GM20431 (cell line): ENCODE measurements around the gene CDH19.

Experiments
- in situ Hi-C: fragments of 300-500 bp; cut with MseI, MboI; formaldehyde crosslinking; loops from one replicate; pipeline ENCODE4 v1.15.0; 2020; ENCODE audit warnings: low sequenced_read_pairs; ENCODE audit not compliant: unreplicated experiment

Gene CDH19

GRCh38 chr18:66566616-66567015 lies 37.3 kb downstream of the CDH19 start:
- in situ Hi-C loops, result no loop called here

- in situ Hi-C loops, result no loop called here
Observed at GRCh38 chr18:66564236-66564635, 39.7 kb downstream of the CDH19 start.

GRCh38 chr18:66562279-66562678 lies 41.6 kb downstream of the CDH19 start:
- in situ Hi-C loops, result no loop called here

GRCh38 chr18:66560094-66560493 lies 43.8 kb downstream of the CDH19 start:
- in situ Hi-C loops, result no loop called here

GRCh38 chr18:66558773-66559172 lies 45.1 kb downstream of the CDH19 start:
- in situ Hi-C loops, result no loop called here

GRCh38 chr18:66557091-66557490 lies 46.8 kb downstream of the CDH19 start:
- in situ Hi-C loops, result no loop called here

- in situ Hi-C loops, result no loop called here
Observed at GRCh38 chr18:66555585-66555984, 48.3 kb downstream of the CDH19 start.

- in situ Hi-C loops, result no loop called here
Observed at GRCh38 chr18:66553824-66554223, 50.1 kb downstream of the CDH19 start.

GRCh38 chr18:66550366-66550765 lies 53.5 kb downstream of the CDH19 start:
- in situ Hi-C loops, result no loop called here

- in situ Hi-C loops, result no loop called here
Observed at GRCh38 chr18:66548747-66549146, 55.1 kb downstream of the CDH19 start.

GRCh38 chr18:66534110-66534509 lies 69.8 kb downstream of the CDH19 start:
- in situ Hi-C loops, result no loop called here

GRCh38 chr18:66533693-66534092 lies 70.2 kb downstream of the CDH19 start:
- in situ Hi-C loops, result no loop called here

GRCh38 chr18:66523219-66523991 lies 80.5 kb downstream of the CDH19 start:
- in situ Hi-C loops, result no loop called here

- in situ Hi-C loops, result no loop called here
Observed at GRCh38 chr18:66513996-66514395, 89.9 kb downstream of the CDH19 start.

GRCh38 chr18:66511792-66512191 lies 92.1 kb downstream of the CDH19 start:
- in situ Hi-C loops, result no loop called here

GRCh38 chr18:66511289-66511688 lies 92.6 kb downstream of the CDH19 start:
- in situ Hi-C loops, result no loop called here

- in situ Hi-C loops, result no loop called here
Observed at GRCh38 chr18:66510357-66511045, 93.4 kb downstream of the CDH19 start.

- in situ Hi-C loops, result no loop called here
Observed at GRCh38 chr18:66508937-66509336, 95.0 kb downstream of the CDH19 start.

- in situ Hi-C loops, result no loop called here
Observed at GRCh38 chr18:66506178-66506577, 97.7 kb downstream of the CDH19 start.

GRCh38 chr18:66497351-66497750 lies 106.5 kb downstream of the CDH19 start:
- in situ Hi-C loops, result no loop called here

- in situ Hi-C loops, result no loop called here
Observed at GRCh38 chr18:66495844-66496243, 108.0 kb downstream of the CDH19 start.

- in situ Hi-C loops, result no loop called here
Observed at GRCh38 chr18:66473882-66474281, 130.0 kb downstream of the CDH19 start.
